GM19324 (cell line): Measurements from ENCODE around the gene ZNF526.

Experiments
- ATAC-seq: cut with Tn5 transposase; IDR thresholded peaks from one replicate; pipeline ENCODE4 v1.9.1; 2021; ENCODE audit warnings: mild to moderate bottlenecking, moderate library complexity; ENCODE audit not compliant: unreplicated experiment, low FRiP score

Gene ZNF526

DNA sequence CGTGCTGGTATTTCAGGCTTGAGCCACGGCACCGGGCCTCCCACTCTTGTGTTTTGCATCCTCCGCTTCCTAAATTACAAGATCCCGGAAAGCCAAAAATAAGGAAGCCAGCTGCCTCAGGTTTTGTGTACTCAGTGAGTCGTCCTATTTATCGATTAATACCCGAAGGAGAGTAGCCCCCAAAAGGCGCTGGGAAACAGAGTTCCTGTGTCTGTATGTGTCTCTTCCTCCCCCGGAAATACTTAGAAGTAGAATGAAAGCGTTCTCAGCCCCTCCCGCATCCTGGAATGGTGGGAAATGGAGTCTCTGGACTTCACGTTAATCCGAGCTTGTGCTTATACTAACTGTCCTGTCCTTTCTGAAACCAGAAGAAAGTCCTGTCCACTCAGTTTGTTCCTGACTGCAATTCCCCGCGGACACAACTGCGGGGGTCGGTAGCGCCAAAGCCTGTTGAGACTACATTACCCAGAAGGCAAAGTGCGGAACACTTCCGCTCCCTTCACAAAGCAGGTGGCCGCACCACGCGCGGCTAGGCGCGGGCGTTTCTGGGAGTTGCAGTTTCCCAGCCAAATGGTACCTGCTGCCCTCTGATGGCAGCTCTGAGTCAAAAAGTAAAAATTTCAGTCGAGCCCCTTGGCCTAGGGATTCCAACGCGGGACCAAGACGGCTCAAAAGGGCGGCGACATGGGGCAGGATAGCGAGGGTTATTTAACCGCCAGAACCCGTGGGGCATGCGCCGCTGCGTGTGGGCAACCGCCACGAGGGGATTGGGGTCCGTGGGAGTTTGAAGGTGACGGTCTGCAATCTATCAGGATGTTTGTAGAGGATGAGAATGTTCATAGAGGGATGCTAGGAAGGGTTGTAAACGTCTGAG, 24.5 kb downstream of the ZNF526 start:
- peak; percentile 32 for ATAC-seq

DNA sequence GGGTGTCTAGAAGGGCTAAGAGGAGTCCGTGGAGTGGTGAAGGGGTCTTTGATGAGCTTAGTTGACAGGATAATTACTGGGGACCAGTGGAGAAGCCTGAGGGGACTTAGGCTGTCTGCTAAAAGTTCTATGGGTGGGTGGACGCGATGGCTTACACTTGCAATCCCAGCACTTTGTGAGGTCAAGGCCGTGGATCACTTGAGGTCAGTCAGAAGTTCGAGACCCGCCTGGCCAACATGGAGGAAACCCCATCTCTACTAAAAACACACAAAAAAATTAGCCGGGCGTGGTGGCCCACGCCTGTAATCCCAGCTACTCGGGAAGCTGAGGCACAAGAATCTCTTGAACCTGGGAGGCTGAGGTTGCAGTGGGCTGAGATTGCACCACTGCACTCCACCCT, 25.1 kb downstream of the ZNF526 start:
- ATAC-seq = no peak

DNA sequence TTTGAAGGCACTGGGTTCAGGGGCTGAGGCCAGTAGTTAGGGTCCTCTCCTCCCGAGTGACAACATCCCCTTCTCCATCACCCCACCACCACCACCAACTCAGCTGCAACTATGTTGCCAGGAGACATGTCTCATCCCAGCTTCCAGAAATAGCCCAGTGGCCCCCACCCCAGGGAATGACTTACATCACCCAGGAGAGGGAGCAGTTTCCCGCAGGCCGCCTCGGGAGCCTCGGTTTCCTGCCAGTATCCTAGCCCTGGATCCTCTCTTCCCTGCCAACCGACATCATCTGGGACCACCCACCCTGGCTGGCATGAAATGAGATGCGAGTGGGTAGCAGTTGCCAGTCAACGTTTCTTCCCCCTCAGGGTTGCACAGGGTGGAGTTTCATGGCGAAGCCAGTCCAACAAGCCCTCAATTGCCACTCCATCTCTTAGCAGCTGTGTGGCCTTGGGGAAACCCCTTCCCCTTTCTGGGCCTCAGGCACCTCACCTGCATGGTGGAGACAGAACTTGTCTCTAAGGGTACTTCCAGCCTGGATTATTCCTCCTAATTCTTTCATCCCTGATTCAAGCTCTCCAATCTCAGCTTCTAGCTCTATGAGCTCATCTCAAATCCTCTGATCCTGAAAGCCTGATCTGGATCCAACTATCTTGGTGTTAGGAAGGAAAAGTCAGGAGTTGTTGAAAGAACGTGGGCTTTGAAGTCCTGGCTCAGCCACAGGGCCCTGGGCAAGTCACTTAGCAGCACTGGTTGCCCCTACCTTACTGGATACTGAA, 26.2 kb downstream of the ZNF526 start:
- no peak for ATAC-seq

DNA sequence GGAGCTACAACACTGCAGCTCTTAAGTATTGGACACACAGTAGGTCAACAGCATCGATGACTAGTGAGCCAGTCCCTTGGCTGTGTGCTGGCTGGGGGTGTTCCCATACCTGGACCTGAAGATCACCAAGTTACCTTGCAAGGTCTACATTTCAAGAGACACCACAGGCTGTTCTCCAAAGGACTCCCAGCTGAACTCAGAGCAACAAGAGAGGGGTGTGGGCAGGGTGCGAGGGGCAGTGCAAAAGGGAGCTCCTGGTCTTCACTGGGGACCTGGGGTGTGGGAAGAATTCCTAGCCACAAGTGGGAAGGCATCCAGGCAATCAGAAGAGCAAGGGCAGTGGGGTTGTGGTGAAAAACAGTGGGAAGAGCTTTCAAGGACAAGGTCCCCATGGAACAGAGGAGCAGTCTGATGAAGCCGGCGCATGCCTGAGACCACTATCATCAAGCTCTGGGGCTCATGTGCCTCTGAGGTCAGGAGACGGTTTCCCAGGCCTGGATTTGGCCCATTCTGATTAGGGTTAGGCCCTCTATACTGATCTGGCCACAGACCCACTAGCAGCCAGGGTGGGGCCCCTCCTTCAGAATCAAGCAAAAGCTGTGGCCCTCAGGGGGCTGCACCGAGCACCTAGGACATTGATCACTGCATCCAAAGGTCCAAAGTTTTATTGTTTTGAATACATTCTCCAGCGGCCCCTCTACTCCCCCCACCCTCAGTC, 27.0 kb downstream of the ZNF526 start:
- no peak for ATAC-seq

DNA sequence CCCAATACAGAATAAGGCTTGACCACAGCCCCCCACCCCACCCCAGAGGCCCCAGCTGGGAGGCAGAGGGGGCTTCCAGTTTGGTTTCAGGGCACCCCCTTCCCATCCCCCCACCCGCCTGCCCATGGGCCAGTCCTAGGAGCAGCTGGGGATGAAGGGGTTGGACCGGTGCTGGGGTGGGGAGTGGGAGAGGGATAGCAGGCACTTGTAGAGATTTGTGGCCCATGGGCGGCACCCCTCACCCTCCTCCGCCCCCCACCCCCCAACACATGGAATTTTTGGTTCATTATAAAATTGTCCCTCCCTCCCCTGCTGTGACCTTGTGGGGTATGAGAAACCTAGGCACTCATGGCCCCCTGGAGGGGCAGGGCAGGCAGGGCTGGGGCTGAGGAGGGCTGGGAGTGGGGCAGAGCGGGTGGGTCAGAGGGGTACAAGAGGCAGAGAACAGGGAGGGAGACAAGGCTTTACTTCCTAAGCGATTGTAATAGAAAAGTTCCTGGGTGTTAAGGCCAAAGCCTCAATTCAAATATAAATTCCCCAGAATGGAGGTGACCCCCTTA, 27.6 kb downstream of the ZNF526 start:
- ATAC-seq = no peak

DNA sequence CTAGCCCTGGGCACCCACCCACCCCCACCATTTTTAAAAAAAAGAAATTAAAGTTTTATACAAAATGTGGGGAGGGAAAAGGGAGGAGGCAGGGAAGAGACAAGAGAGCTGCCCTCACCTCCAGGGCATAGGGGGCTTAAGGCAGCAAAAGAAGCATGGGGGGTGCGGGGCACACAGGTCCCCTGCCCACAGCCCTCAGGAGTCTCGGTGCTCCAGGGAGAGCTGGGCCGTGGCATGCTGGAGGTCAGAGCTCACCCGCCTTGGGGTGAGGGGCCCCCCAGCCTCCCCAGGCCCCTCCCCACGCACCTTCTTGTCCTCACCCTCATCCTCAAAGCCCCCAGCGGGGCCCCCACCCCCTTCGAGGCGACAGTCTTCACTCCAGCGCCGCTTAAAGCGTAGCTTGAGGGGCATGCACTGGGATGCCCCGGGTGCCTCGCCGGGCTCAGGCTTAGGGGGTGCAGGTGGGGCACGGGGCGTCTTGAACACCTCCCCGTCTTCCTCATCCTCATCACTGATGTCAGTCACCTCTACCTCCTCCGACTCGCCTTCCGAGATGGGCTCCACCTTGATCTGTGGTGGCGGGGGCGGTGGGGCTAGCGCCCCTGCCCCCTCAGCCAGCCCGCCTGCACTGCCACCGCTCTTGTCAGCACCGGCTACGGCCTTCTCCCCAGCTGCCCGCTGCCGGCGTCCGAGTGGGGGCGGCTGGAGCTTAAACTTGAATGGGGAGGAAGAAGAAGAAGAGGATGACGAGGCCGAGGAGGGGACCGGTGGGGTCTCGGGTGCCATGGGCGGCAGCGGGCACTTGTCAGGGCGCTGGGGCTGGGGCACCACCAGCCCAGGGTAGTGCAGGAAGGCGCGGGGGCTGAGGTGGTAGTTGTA, 28.4 kb downstream of the ZNF526 start:
- ATAC-seq = no peak

DNA sequence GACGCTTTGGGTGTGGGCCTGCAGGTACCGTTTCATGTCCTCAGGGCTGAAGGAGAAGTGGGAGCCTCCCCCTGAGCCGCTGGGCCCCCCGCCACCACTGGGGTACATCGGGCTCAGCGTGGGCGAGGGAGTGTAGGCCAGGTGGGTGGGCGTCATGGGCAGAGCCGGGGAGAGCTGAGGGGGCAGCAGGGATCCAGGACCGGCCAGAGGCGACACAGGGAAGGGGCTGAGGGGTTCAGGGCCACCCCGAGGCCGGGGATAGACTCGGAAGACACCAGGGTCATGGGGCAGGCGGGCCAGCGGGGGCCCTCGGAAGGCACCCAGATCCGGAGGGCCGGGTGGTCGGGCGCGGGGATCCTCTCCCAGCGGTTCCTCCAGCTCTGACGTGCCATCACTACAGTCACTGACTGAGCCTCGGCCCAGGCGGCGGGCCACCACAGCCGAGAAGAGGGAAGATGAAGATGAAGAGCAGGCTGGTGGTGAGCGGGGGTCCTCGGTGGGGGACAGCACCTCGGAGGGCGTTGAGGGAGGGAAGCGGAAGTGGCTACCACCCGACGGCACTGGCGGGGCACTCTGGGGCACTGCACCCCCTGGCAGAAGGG, 29.1 kb downstream of the ZNF526 start:
- no peak for ATAC-seq

DNA sequence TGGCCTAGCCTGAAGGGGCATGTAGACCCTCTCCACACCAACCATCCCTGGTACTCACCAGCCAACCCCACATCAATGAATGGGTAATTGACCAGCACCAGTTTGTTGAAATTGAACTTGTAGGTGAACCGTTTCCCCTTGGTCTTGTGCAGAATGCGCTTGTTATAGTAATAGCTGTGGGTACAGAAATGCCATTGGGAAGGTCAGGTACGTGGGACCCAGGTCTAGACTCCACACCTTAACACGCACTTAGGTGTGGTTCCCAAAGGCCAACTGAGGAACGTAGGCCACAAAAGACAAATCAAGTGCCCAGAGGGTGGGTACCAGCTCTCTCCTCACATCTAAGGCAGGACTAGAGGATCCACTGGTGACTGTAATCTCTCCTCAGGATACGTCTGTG, 29.7 kb downstream of the ZNF526 start:
- ATAC-seq = no peak

DNA sequence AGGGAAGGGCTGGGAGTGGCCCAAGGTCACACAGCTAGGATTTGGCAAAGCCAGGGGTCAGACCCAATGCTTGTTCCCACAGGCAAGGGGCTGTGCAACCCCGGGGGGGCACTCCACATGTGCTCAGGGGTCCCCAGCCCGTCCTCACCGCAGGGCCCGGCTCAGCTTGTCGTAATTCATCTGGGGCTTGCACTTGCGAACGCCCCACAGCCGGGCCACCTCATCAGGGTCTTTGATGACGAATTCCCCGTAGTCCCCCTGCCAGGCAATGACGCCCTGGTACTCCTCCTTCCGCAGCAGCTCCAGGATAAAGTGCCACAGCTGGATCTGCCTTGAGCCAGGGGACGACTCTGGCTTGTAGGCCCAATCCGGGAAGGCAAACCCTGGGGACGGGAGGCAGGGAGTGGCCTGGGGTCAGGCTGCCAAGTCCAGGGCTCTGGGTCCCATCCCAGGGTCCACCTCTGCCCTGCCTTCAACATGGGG, 30.1 kb downstream of the ZNF526 start:
- ATAC-seq = no peak

DNA sequence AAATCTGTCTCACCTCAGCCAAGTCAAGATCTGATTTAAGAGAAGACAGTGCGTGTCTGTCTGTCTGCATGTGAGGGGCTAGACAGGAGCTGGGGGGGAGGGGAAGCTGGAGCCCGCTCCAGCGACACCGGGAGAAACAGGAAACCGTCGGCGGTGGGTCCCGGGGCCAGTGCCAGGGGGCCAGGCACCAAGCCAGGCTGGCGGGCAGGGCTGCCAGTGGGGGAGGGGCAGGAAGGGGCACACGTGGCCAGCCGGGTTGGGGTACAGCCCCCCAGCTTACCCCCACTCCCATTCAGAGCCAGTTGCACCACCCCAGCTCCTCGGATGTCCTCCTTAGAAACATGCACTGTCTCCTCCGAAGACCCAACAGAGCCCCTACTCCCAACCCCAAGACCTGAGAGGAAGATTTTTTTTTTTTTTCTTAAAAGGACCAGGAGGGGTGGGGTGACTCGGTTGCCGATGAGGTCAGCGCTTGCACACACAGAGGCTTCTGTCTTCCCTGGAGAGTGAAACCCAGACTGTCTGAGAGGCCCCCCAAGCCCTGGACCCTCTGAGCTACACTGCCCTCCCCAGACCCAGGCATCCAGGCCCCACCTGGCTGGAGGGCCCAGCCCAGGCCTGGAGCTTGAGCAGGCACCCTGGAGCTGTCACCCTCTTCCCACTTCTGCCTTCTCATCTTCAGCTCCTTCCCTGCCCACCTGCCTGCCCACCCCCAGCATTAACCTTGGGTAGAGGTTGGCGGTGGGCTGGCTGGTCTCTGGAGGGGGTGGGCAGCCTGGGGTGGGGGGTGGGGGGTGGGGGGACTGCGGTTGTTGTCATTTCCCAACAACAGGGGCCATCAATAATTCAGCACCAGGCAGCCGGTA, 30.8 kb downstream of the ZNF526 start:
- ATAC-seq = no peak

DNA sequence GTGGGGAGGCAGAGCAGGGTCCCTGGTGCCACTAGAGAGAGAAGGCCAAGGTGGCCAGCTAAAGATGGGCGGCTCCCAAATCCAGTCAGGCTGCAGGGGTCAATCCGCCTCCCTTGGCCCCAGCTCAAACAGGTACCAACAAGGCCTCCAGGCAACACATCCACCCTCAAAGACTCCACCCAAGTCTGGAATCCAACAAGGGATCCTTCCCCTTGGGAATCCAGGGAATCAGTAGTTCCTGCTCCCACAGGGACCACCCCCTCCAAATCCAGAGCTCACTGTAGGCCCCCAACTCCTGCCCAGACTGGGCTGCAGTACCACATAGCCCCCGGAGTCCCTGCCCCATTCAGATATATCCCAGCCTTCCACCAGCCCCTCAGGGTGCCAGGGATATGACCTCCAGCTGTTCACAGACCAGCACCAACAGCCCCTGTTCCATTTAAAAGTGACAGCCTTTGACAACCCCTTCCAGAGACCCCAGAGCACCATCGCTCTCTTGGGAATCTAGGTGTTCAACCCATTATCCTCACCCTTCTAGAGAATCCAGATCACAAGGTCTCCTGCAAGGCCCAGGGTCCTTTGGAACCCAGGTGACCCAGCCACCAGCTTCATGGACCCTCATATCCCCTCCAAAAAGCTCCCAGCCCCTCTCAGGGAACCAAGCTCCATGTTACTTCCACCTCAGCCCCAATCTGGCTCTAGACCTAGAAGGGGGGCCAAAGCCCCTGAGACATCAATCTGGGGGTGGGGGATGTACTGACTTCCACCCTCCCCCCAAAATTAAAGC, 31.7 kb downstream of the ZNF526 start:
- ATAC-seq = no peak

DNA sequence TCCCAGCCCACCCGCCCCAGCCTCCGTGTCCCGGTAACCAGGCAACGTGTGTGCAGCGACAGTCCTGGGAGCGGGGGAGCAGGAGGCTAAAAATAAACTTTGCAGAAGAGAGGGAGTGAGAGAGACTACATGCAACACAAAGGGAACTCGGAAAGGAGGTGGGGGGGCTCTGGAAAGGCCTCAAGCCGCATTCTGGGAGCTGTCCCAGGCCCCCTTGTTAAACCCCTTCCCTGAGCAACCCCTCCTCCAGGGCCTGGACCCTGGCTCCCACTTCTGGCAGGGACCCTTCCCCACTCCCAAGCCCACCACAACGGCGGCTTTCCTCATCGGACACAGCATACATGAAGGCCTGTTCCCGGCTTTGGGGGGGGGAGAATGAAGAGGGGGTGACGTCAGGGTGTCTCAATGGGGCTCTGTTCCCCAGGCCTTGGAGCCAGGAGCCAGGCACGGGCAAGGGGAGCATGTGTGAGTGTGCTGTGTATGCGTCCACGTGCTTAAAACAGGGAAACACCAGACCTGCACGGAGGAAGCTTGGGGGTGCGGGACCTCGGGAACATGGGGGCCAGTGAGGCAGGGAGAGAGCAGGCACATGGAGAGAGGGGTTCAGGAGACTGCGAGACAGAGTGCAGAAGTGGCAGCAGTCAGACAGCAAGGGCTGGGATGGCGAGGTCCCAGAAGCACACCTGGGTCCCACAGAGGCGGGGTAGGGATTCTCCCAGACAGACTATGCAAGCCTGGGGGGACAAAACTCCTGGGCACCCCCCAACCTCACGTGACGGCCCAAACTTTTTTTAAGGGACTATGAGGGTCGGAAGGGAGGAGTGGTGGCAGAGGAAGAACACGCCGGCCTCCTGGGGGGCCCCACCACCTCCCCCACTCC, 32.5 kb downstream of the ZNF526 start:
- ATAC-seq = no peak

DNA sequence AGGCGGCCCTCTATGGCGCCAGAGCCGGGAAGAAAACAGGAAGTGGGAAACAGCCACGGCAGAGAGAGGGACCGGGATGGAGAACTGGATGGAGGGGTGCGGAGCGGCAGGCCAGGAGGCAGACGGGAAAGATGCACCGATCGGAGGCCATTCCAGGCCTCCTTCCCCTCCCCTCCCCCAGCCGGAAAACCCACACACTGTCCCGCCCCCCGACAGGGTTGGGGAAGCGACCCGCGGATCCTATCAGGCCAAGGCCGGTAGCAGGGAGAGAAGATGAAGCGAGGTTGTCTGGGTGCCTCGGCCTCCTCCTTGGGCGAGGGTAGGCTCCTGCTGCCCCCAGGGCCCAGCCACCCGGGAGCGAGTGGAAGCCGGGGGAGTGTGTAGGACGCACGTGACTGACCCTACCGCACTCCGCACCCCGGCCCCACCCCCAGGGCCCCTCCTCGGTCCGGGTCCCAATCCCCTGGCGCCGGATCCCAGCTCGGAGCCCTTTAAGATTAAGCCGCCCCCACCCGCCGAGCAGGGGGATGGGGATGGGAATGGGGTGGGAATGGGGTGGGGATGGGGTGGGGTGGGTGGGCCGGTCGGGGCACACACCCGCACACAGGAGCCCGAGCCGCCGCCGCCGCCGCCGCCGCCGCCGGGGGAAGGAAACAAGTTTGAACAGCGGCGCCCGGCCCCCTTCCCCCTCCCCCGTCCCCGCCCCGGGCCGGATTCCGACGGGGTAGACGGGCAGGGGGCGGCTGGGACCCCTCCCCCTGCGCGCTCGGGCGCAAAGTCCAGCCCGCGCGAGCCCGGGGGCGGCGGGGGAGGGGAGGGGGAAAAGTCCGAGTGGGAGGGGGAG, 33.4 kb downstream of the ZNF526 start:
- peak; percentile 5 for ATAC-seq

DNA sequence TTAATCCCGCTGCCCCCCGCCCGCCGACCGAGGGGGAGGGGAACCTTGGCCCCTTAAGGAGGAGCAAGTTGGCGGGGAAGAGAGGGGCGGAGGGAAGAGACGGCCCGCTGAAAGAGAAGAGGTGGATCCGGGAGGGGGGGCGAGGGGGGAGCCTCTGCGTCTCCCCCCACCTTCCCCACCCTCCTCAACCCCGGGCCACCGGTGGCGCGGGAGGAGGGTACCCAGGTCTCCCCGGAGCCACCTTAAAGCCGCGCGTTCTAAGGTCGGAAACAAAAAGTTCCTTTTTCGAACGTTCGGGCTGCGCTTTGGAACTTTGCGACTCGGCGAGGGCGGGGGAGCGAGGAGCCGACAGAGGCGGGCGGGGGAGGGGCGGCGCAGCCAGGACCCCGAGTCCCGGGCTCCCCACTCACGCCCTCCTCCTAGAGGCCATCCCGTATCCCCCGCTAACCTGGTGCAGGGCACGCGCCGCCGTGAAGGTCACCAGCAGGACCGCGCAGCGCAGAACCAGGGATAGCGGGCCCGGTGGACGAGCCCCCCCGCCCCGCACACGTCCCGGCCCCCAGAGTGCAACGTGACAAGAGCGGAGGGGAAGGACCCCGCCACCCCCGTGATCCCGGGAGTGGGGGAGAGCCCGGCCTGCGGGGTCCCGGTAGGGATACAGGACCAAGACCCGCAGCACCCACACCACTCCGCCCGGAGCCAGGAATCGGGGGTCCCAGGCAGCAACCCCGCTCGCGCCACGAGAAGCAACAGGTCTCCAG, 34.2 kb downstream of the ZNF526 start:
- ATAC-seq = peak; percentile 37
